IgD-negative memory B cell (primary cell): ENCODE data around the gene ADIPOR2. TPM values are rescaled to one million over a fixed set of nuclear protein-coding genes. Genes with fewer than 3 reads are reported as not detected.

ENCODE experiments used
- H3K27ac Mint-ChIP-seq, 3 donors: one replicate each; pipeline ENCODE4 v1.8.0; 2020 to 2022; ENCODE audit warnings: mild to moderate bottlenecking in 3 of 3, mixed read lengths in 3 of 3, moderate library complexity in 1 of 3
- H3K27me3 Mint-ChIP-seq: one replicate; pipeline ENCODE4 v1.8.0; 2021; ENCODE audit warnings: mixed read lengths
- H3K36me3 Mint-ChIP-seq: one replicate; pipeline ENCODE4 v1.8.0; 2020; ENCODE audit warnings: mild to moderate bottlenecking, mixed read lengths
- H3K4me1 Mint-ChIP-seq, 3 donors: one replicate each; pipeline ENCODE4 v1.8.0; 2020 to 2022; ENCODE audit warnings: mixed read lengths in 3 of 3, mild to moderate bottlenecking in 1 of 3
- H3K4me3 Mint-ChIP-seq, 4 donors: one replicate each; pipeline ENCODE4 v1.8.0; 2020 to 2022; ENCODE audit warnings: mild to moderate bottlenecking in 4 of 4, mixed read lengths in 4 of 4, moderate library complexity in 3 of 4
- H3K9me3 Mint-ChIP-seq, 3 donors: one replicate each; pipeline ENCODE4 v1.8.0; 2020 to 2021; ENCODE audit warnings: mixed read lengths in 3 of 3, mild to moderate bottlenecking in 1 of 3
- polyA plus RNA-seq: library from polyadenylated mRNA; unstranded; fragments of 300-500 nt; fragmentation: Illumina TruSeq; gene quantifications from one replicate; pipeline ENCODE4 v1.2.3, GENCODE V29; 2021

ADIPOR2 gene
- polyA plus RNA-seq, 1 donor from 2014 or later: 2.9 TPM

- Mint-ChIP-seq H3K4me3 (no peak overlapping the region), H3K36me3 (peaks cover 3% of the 10 kb centered on the region), H3K9me3 (no peaks in the 10 kb centered on the region), H3K4me1 (peaks cover 1 to 6% (median 2%) of the 10 kb centered on the region in 3 donors), H3K27me3 (no peaks in the 10 kb centered on the region), H3K27ac (no peak overlapping the region)
Measured at GRCh38 chr12:1778911-1779310, 88.0 kb downstream of the ADIPOR2 start.

- Mint-ChIP-seq H3K4me1 (peaks cover 0 to 6% (median 0%) of the 10 kb centered on the region in 3 donors), H3K36me3 (peaks cover 3% of the 10 kb centered on the region), H3K27ac (no peak overlapping the region), H3K4me3 (no peak overlapping the region), H3K27me3 (no peaks in the 10 kb centered on the region), H3K9me3 (no peaks in the 10 kb centered on the region)
Measured at GRCh38 chr12:1779783-1780182, 88.9 kb downstream of the ADIPOR2 start.

GRCh38 chr12:1781772-1782171 lies 90.9 kb downstream of the ADIPOR2 start:
- Mint-ChIP-seq H3K27ac (no peak overlapping the region), H3K27me3 (no peaks in the 10 kb centered on the region)

GRCh38 chr12:1782215-1782614 lies 91.3 kb downstream of the ADIPOR2 start:
- Mint-ChIP-seq H3K27me3 (no peaks in the 10 kb centered on the region), H3K4me3 (no peak overlapping the region), H3K9me3 (no peaks in the 10 kb centered on the region), H3K4me1 (no peaks in the 10 kb centered on the region), H3K27ac (no peak overlapping the region), H3K36me3 (no peaks in the 10 kb centered on the region)

More at GRCh38 chr12:1781772-1782171, 90.9 kb downstream of the ADIPOR2 start:
- Mint-ChIP-seq H3K4me3 (no peak overlapping the region), H3K36me3 (no peaks in the 10 kb centered on the region), H3K9me3 (no peaks in the 10 kb centered on the region), H3K4me1 (no peaks in the 10 kb centered on the region)

GRCh38 chr12:1787714-1788113 lies 96.8 kb downstream of the ADIPOR2 start:
- Mint-ChIP-seq H3K9me3 (no peaks in the 10 kb centered on the region), H3K27ac (no peak overlapping the region), H3K4me1 (peaks cover 7 to 11% (median 11%) of the 10 kb centered on the region in 3 donors)

GRCh38 chr12:1790444-1790843 lies 99.6 kb downstream of the ADIPOR2 start:
- no peaks in the 10 kb centered on the region for H3K9me3 Mint-ChIP-seq
- no peaks in the 10 kb centered on the region for H3K27me3 Mint-ChIP-seq
- no peak overlapping the region for H3K4me3 Mint-ChIP-seq
- peaks cover 7 to 11% (median 11%) of the 10 kb centered on the region in 3 donors for H3K4me1 Mint-ChIP-seq
- H3K27ac Mint-ChIP-seq: peak overlapping the region in 1 of 3 donors; percentile 53
- H3K36me3 Mint-ChIP-seq: no peaks in the 10 kb centered on the region

More at GRCh38 chr12:1787714-1788113, 96.8 kb downstream of the ADIPOR2 start:
- Mint-ChIP-seq H3K4me3 (no peak overlapping the region), H3K27me3 (no peaks in the 10 kb centered on the region), H3K36me3 (no peaks in the 10 kb centered on the region)

- H3K4me3 Mint-ChIP-seq: peak overlapping the region in 3 of 4 donors; percentile 2 to 71 (median 24)
Measured at GRCh38 chr12:1791104-1791841, 100.4 kb downstream of the ADIPOR2 start.

GRCh38 chr12:1792406-1792805 lies 101.5 kb downstream of the ADIPOR2 start:
- Mint-ChIP-seq H3K9me3 (no peaks in the 10 kb centered on the region), H3K4me1 (peaks cover 13 to 15% (median 14%) of the 10 kb centered on the region in 3 donors), H3K4me3 (no peak overlapping the region), H3K27me3 (no peaks in the 10 kb centered on the region), H3K36me3 (no peaks in the 10 kb centered on the region), H3K27ac (no peak overlapping the region)

More at GRCh38 chr12:1791104-1791841, 100.4 kb downstream of the ADIPOR2 start:
- Mint-ChIP-seq H3K9me3 (no peaks in the 10 kb centered on the region), H3K36me3 (no peaks in the 10 kb centered on the region), H3K27me3 (no peaks in the 10 kb centered on the region), H3K27ac (peak overlapping the region in 2 of 3 donors; percentile 38 to 68), H3K4me1 (peaks cover 13 to 14% (median 14%) of the 10 kb centered on the region in 3 donors)

GRCh38 chr12:1793426-1794210 lies 102.7 kb downstream of the ADIPOR2 start:
- no peaks in the 10 kb centered on the region for H3K27me3 Mint-ChIP-seq
- no peaks in the 10 kb centered on the region for H3K36me3 Mint-ChIP-seq
- peak overlapping the region in 1 of 3 donors; percentile 43 for H3K27ac Mint-ChIP-seq
- H3K4me3 Mint-ChIP-seq: peak overlapping the region in 1 of 4 donors; percentile 26
- H3K9me3 Mint-ChIP-seq: no peaks in the 10 kb centered on the region
- peaks cover 13 to 17% (median 15%) of the 10 kb centered on the region in 3 donors for H3K4me1 Mint-ChIP-seq

- H3K4me1 Mint-ChIP-seq: peaks cover 14 to 19% (median 18%) of the 10 kb centered on the region in 3 donors
- H3K4me3 Mint-ChIP-seq: peak overlapping the region in 2 of 4 donors; percentile 8 to 93
- no peak overlapping the region for H3K27ac Mint-ChIP-seq
- no peaks in the 10 kb centered on the region for H3K9me3 Mint-ChIP-seq
- H3K27me3 Mint-ChIP-seq: no peaks in the 10 kb centered on the region
- no peaks in the 10 kb centered on the region for H3K36me3 Mint-ChIP-seq
Measured at GRCh38 chr12:1794440-1795090, 103.7 kb downstream of the ADIPOR2 start.

GRCh38 chr12:1795221-1795784 lies 104.4 kb downstream of the ADIPOR2 start:
- peak overlapping the region in 3 of 4 donors; percentile 89 to 93 (median 90) for H3K4me3 Mint-ChIP-seq
- peaks cover 16 to 19% (median 19%) of the 10 kb centered on the region in 3 donors for H3K4me1 Mint-ChIP-seq
- H3K27me3 Mint-ChIP-seq: no peaks in the 10 kb centered on the region
- no peaks in the 10 kb centered on the region for H3K36me3 Mint-ChIP-seq
- H3K27ac Mint-ChIP-seq: peak overlapping the region in 1 of 3 donors; percentile 71
- H3K9me3 Mint-ChIP-seq: no peaks in the 10 kb centered on the region

- peaks cover 1% of the 10 kb centered on the region for H3K27me3 Mint-ChIP-seq
- peak overlapping the region; percentile 89 to 97 (median 95) for H3K4me3 Mint-ChIP-seq
- peaks cover 20 to 24% (median 21%) of the 10 kb centered on the region in 3 donors for H3K4me1 Mint-ChIP-seq
- H3K9me3 Mint-ChIP-seq: no peaks in the 10 kb centered on the region
- peak overlapping the region in 2 of 3 donors; percentile 86 to 92 for H3K27ac Mint-ChIP-seq
- no peaks in the 10 kb centered on the region for H3K36me3 Mint-ChIP-seq
Measured at GRCh38 chr12:1795785-1796514, 105.1 kb downstream of the ADIPOR2 start.

- Mint-ChIP-seq H3K36me3 (no peaks in the 10 kb centered on the region), H3K4me1 (peaks cover 18 to 19% (median 18%) of the 10 kb centered on the region in 3 donors), H3K27ac (peak overlapping the region in 2 of 3 donors; percentile 86 to 92), H3K4me3 (peak overlapping the region; percentile 89 to 97 (median 95)), H3K9me3 (no peaks in the 10 kb centered on the region), H3K27me3 (peaks cover 1% of the 10 kb centered on the region)
Measured at GRCh38 chr12:1796515-1797010, 105.7 kb downstream of the ADIPOR2 start.
